ENCODE data around the gene B4GALT5.

Gene B4GALT5

DNA sequence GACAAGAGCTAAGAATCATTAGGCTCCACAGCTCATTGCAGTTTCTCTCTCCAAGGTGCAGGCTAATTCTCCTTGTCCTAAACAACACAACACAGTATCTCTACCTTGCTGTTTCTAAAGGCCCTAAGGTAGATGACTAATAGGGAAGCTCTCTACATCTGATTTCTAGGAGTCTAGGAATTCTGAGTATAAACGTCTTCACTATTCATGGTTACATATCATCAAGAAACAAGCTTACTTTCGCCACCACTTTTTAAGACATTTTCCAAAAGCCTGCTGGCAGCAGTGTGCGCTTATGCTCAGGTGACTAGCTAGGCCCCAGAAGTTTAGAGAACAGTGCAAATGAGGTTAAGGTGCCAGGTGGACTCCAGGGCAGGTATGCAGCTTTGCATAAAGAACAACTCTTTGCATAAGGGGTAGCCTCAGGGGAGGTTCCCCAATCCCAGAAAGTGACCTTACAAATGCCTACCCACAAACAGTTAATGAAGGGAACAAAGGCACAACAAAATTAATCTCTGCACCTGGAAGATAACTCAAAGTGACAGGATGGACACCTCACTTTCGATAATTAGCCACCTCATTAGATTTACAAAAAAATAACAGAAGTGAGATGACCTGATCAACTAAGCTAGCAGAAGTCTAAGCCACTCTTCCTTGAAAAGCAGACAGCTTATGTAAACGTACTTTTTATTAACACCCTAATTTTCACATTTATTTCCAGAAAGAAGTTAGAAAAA lies 20.1 kb downstream of the B4GALT5 start:
- Histone ChIP-seq H3K27me3 (ENCODE audit: control insufficient read depth, insufficient read depth, low read length) (no peaks in the 10 kb centered on the region), H3K36me3 (ENCODE audit: control insufficient read depth, insufficient read depth, low read length) (no peaks in the 10 kb centered on the region), H3K4me3 (ENCODE audit: low read length) (no peak overlapping the region), H3K4me1 (ENCODE audit: control insufficient read depth, insufficient read depth, low read length) (no peaks in the 10 kb centered on the region), H3K27ac (ENCODE audit: low read length) (no peak overlapping the region), H3K9me3 (ENCODE audit: control insufficient read depth, insufficient read depth, low read length) (no peaks in the 10 kb centered on the region)
- WGBS (ENCODE audit: insufficient coverage, insufficient read length), result no CpG with 5 or more reads among the region's 5 CpGs
- no peak for DNase-seq (ENCODE audit: low read depth, low spot score)

DNA sequence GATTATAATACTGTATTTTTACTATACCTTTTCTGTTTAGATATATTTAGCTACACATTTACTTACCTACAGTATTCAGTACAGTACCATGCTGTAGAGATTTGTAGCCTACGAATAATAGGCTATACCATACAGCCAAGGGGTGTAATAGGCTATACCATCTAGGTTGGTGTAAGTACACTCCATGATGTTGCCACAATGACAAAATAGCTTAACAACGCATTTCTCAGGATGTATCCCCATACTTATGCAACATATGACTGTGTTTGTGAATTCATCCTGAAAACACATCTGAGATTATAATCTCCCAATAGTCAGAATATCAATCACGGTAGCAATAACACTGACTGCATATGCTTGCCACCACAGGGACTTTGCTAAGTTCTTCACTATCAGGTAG lies 20.7 kb downstream of the B4GALT5 start:
- H3K4me3 ChIP-seq (ENCODE audit: low read length), result no peak overlapping the region
- H3K27me3 ChIP-seq (ENCODE audit: control insufficient read depth, insufficient read depth, low read length), result no peaks in the 10 kb centered on the region
- no peak overlapping the region for H3K27ac ChIP-seq (ENCODE audit: low read length)
- DNase-seq (ENCODE audit: low read depth, low spot score), result no peak
- no peaks in the 10 kb centered on the region for H3K36me3 ChIP-seq (ENCODE audit: control insufficient read depth, insufficient read depth, low read length)
- no peaks in the 10 kb centered on the region for H3K9me3 ChIP-seq (ENCODE audit: control insufficient read depth, insufficient read depth, low read length)
- WGBS (ENCODE audit: insufficient coverage, insufficient read length), result no CpG with 5 or more reads among the region's 3 CpGs
- peaks cover 3% of the 10 kb centered on the region; the same call in 1 of the 2 replicates for H3K4me1 ChIP-seq (ENCODE audit: control insufficient read depth, insufficient read depth, low read length)

DNA sequence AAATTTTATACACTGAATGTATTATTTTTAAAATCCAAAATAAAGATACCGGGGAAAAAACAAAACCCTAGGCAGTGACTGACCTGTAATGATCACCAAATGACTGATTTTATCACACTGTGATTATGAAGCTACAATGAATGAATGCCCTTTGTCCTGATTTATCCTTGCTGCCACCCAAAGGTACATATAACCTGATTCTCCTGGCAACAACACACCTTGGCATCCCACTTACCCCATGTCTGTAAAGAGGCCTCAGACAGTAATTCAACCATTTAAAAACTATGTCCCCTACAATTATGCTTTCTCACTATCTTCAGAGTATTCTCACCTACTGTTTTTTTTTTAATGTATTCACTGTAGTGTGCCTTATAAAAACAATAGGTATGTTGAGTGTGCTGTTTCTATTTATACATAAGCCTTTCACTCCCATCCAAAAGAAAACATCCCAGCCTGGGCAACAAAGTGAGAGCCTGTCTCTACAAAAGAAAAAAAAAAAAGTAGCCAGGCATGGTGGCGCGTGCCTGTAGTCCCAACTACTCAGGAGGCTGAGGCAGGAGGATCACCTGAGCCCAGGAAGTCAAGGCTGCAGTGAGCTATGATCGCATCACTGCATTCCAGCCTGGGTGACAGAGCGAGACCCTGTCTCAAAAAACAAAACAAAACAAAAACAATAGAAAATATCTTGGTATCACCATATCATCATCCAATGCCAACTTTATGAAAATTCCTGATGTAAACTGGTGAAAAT lies 21.7 kb downstream of the B4GALT5 start:
- Histone ChIP-seq H3K9me3 (ENCODE audit: control insufficient read depth, insufficient read depth, low read length) (no peaks in the 10 kb centered on the region), H3K27ac (ENCODE audit: low read length) (no peak overlapping the region), H3K27me3 (ENCODE audit: control insufficient read depth, insufficient read depth, low read length) (no peaks in the 10 kb centered on the region), H3K4me1 (ENCODE audit: control insufficient read depth, insufficient read depth, low read length) (peaks cover 4% of the 10 kb centered on the region; the same call in 1 of the 2 replicates), H3K36me3 (ENCODE audit: control insufficient read depth, insufficient read depth, low read length) (no peaks in the 10 kb centered on the region), H3K4me3 (ENCODE audit: low read length) (no peak overlapping the region)
- DNase-seq (ENCODE audit: low read depth, low spot score), result no peak
- no CpG with 5 or more reads among the region's 5 CpGs for WGBS (ENCODE audit: insufficient coverage, insufficient read length)

DNA sequence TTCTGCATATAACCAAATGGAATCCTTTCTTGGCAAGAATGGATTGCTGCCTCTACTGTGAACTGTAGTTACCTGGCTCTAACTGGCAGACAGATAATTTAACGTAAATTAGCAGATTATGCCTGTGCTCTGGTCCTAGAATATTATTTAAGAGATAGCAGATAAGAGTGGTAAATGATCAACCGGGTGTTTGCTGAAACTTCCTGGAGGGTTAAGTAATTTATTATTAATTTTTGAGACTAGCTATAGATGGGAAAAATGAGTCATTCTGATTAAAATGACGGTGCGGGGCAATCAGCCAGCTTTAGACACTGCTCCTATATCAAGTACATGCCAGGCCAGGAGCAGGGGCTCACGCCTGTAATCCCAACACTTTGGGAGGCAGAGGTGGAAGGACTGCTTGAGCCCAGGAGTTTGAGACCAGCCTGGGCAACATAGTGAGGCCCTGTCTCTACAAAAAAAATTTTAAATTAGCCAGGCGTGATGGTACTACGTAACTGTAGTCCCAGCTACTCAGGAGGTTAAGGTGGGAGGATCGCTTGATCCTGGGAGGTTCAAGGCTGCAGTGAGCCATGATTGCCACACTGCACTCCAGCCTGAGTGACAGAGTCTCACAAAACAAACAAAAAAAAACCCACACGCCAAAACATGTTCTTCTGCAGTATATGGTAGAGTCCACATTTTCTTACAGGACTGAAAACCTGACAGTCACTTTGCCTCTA lies 22.6 kb downstream of the B4GALT5 start:
- Histone ChIP-seq H3K27ac (ENCODE audit: low read length) (no peak overlapping the region), H3K4me3 (ENCODE audit: low read length) (no peak overlapping the region), H3K9me3 (ENCODE audit: control insufficient read depth, insufficient read depth, low read length) (no peaks in the 10 kb centered on the region), H3K27me3 (ENCODE audit: control insufficient read depth, insufficient read depth, low read length) (no peaks in the 10 kb centered on the region), H3K36me3 (ENCODE audit: control insufficient read depth, insufficient read depth, low read length) (no peaks in the 10 kb centered on the region), H3K4me1 (ENCODE audit: control insufficient read depth, insufficient read depth, low read length) (peaks cover 4% of the 10 kb centered on the region; the same call in 1 of the 2 replicates)
- DNase-seq (ENCODE audit: low read depth, low spot score), result no peak
- WGBS (ENCODE audit: insufficient coverage, insufficient read length), result no CpG with 5 or more reads among the region's 9 CpGs

DNA sequence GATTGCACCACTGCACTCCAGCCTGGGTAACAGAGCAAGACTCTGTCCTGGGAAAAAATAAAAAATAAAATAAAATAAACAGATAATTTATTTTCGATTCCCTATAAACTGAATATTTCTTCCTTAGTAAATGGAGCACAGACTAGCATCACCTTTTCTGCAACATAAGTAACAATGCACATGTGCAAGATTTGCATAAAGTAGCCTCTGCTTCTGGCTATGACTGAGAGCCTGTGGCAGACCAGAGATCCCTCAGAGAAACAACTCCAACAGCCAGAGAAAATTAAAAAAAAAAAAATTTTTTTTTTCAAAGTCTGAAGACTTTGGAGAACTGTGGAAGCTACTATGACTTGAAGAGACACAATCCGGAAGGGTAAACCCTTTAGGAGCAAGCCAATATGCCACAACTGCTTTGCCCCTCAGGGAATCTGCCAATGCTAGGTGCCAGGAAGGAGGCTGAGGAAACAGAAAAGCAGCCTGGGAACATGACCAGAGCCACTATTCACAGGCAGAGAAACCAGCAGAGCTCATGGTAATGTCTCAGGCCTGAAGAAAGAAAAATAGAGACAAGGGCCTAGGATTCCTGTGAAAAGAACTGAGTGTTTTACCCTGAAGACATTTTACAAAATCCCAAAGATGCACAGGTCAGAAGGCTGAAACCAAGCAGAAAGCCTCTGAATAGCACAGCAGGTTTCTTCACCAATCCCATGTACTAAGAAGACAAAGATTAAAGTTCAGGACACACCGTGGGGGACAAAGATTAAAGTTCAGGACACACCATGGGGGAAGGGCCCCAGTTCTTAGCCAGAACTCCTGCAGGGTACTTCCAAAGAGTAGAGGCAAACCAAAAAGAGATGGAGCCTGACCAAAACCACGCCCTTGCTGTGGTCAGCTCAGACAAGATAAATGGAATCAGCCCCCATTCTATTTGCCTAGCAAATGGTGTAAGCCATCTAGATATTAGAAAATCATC lies 25.8 kb downstream of the B4GALT5 start:
- H3K9me3 ChIP-seq (ENCODE audit: control insufficient read depth, insufficient read depth, low read length), result no peaks in the 10 kb centered on the region
- peaks cover 4% of the 10 kb centered on the region; the same call in 1 of the 2 replicates for H3K4me1 ChIP-seq (ENCODE audit: control insufficient read depth, insufficient read depth, low read length)
- no peak overlapping the region for H3K27ac ChIP-seq (ENCODE audit: low read length)
- no peaks in the 10 kb centered on the region for H3K27me3 ChIP-seq (ENCODE audit: control insufficient read depth, insufficient read depth, low read length)
- no CpG with 5 or more reads among the region's 4 CpGs for WGBS (ENCODE audit: insufficient coverage, insufficient read length)
- no peak for DNase-seq (ENCODE audit: low read depth, low spot score)
- H3K4me3 ChIP-seq (ENCODE audit: low read length), result no peak overlapping the region
- H3K36me3 ChIP-seq (ENCODE audit: control insufficient read depth, insufficient read depth, low read length), result no peaks in the 10 kb centered on the region

DNA sequence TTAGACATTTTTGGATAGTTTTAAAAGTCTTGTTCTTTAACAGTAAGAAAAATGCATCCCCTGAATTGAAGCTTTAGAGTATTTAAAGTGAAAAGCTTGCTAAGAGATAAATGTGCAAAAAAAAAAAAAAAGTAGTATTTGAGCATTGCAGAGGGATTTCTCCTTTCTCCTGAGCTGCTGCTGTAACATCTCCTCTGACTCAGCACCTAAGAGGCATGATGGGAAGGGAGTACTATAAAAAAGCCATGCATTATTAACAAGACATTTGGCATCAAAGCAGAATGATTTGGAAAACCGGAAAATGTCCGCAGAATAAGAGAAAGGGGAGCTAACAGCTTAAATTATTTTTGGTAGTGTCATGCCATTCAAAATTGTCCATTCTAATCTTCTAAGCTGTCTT lies 27.9 kb downstream of the B4GALT5 start:
- no peaks in the 10 kb centered on the region for H3K36me3 ChIP-seq (ENCODE audit: control insufficient read depth, insufficient read depth, low read length)
- no peaks in the 10 kb centered on the region for H3K27me3 ChIP-seq (ENCODE audit: control insufficient read depth, insufficient read depth, low read length)
- H3K4me3 ChIP-seq (ENCODE audit: low read length), result no peak overlapping the region
- DNase-seq (ENCODE audit: low read depth, low spot score), result no peak
- no peaks in the 10 kb centered on the region for H3K9me3 ChIP-seq (ENCODE audit: control insufficient read depth, insufficient read depth, low read length)
- no CpG with 5 or more reads among the region's 2 CpGs for WGBS (ENCODE audit: insufficient coverage, insufficient read length)
- no peak overlapping the region for H3K27ac ChIP-seq (ENCODE audit: low read length)
- H3K4me1 ChIP-seq (ENCODE audit: control insufficient read depth, insufficient read depth, low read length), result peaks cover 4% of the 10 kb centered on the region; the same call in 1 of the 2 replicates

DNA sequence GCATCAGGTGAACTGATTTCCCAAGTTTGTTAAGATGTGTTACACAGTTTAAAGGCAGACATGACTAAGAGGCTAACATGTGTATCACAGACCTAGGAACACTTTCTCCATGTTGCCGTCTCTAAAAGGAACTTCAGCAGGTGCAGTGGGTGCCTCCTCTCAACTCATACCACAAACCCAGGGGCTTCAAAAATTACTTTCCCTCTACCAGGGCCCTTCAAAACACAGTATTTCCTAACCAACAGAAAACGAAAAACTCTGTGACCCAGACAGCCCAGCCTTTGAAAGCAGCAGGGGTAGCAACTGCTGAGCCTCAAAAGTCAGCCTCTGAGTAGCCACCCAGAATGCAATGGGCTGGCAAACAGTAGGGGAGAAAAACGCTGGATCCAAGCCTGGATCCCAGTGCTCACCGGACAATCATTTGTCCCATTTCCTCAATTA lies 28.5 kb downstream of the B4GALT5 start:
- Histone ChIP-seq H3K4me3 (ENCODE audit: low read length) (no peak overlapping the region), H3K27me3 (ENCODE audit: control insufficient read depth, insufficient read depth, low read length) (no peaks in the 10 kb centered on the region), H3K9me3 (ENCODE audit: control insufficient read depth, insufficient read depth, low read length) (no peaks in the 10 kb centered on the region), H3K36me3 (ENCODE audit: control insufficient read depth, insufficient read depth, low read length) (no peaks in the 10 kb centered on the region), H3K27ac (ENCODE audit: low read length) (no peak overlapping the region), H3K4me1 (ENCODE audit: control insufficient read depth, insufficient read depth, low read length) (peaks cover 4% of the 10 kb centered on the region; the same call in 1 of the 2 replicates)
- WGBS (ENCODE audit: insufficient coverage, insufficient read length), result no CpG with 5 or more reads among the region's 4 CpGs
- no peak for DNase-seq (ENCODE audit: low read depth, low spot score)

DNA sequence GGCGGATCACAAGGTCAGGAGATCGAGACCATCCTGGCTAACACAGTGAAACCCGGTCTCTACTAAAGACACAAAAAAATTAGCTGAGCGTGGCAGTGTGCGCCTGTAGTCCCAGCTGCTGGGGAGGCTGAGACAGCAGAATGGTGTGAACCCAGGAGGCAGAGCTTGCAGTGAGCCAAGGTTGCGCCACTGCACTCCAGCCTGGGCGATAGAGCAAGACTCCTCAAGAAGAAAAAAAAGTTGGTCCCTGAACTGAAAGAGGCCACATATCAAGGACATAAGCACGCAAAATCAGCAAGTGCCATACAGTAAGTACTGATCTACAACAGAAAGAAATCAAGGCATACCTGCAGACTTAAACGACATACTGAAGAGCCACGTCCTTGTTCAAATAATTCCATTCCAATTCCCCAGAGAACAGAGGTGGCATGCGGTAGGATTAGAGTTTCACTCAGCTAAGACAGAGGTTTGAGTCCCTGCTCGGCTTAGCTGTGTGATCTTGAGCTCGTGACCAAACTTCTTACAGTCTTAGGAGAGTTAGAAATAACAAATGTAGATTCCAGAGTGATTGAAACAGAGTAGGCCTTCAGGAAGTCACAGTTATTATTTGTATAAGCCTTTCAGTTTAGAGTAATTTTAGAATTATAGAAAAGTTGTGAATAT lies 29.2 kb downstream of the B4GALT5 start:
- Histone ChIP-seq H3K4me3 (ENCODE audit: low read length) (no peak overlapping the region), H3K4me1 (ENCODE audit: control insufficient read depth, insufficient read depth, low read length) (peaks cover 4% of the 10 kb centered on the region; the same call in 1 of the 2 replicates)
- no CpG with 5 or more reads among the region's 13 CpGs for WGBS (ENCODE audit: insufficient coverage, insufficient read length)

DNA sequence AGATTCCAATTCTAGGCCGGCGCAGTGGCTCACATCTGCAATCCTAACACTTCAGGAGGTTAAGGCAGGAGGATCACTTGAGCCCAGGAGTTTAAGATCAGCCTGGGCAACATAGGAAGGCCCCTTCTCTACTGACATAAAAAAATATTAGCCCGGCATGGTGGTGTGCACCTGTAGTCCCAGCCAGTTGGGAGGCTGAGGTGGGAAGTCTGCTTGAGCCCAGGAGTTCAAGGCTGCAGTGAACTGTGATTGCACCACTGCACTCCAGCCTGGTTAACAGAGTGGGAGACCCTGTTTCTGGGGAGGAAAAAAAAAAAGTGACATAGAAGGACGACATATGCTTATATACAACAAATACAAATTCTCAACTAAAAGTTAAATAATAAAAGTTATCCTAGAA lies 30.9 kb downstream of the B4GALT5 start:
- no CpG with 5 or more reads among the region's 4 CpGs for WGBS (ENCODE audit: insufficient coverage, insufficient read length)
- Histone ChIP-seq H3K27ac (ENCODE audit: low read length) (no peak overlapping the region), H3K4me1 (ENCODE audit: control insufficient read depth, insufficient read depth, low read length) (peaks cover 2% of the 10 kb centered on the region; the same call in 1 of the 2 replicates)

More for the DNA sequence above, 29.2 kb downstream of the B4GALT5 start:
- Histone ChIP-seq H3K36me3 (ENCODE audit: control insufficient read depth, insufficient read depth, low read length) (no peaks in the 10 kb centered on the region), H3K27me3 (ENCODE audit: control insufficient read depth, insufficient read depth, low read length) (no peaks in the 10 kb centered on the region), H3K27ac (ENCODE audit: low read length) (no peak overlapping the region), H3K9me3 (ENCODE audit: control insufficient read depth, insufficient read depth, low read length) (no peaks in the 10 kb centered on the region)
- DNase-seq (ENCODE audit: low read depth, low spot score), result no peak

More for the DNA sequence above, 30.9 kb downstream of the B4GALT5 start:
- no peaks in the 10 kb centered on the region for H3K27me3 ChIP-seq (ENCODE audit: control insufficient read depth, insufficient read depth, low read length)
- H3K36me3 ChIP-seq (ENCODE audit: control insufficient read depth, insufficient read depth, low read length), result no peaks in the 10 kb centered on the region
- H3K4me3 ChIP-seq (ENCODE audit: low read length), result no peak overlapping the region
- DNase-seq (ENCODE audit: low read depth, low spot score), result no peak
- H3K9me3 ChIP-seq (ENCODE audit: control insufficient read depth, insufficient read depth, low read length), result no peaks in the 10 kb centered on the region
